Calu3 (cell line): ENCODE results near the gene OCSTAMP. TPM values are rescaled to one million over a fixed set of nuclear protein-coding genes. Genes with fewer than 3 reads are reported as not detected.
A peak's percentile ranks its signal among the peaks of the same experiment; 100 is the strongest.

ENCODE experiments used
- Bru-seq: library from RNA; stranded (reverse); fragments of 400-500 nt; gene quantifications from one replicate; lab custom pipeline; 2021; lab: Mats Ljungman, UMichigan
- BruChase-seq, 2 experiments: library from RNA; stranded (reverse); fragments of 400-500 nt; gene quantifications; one replicate each; lab custom pipeline; 2021; lab: Mats Ljungman, UMichigan
- BruUV-seq: library from RNA; stranded (reverse); fragments of 400-500 nt; replicated peaks from 2 replicates; lab custom pipeline; 2021; lab: Mats Ljungman, UMichigan
- CTCF ChIA-PET: fragments of 300-600 bp; sonication (Branson Sonifier 250); formaldehyde crosslinking; loops from one replicate; lab custom pipeline; 2022; ENCODE audit warnings: antibody characterized with exemption; lab: Charles Lee
- DNase-seq: peaks from one replicate; pipeline ENCODE4 v3.0.0; 2022
- H3K27ac Mint-ChIP-seq: one replicate; pipeline ENCODE4 v1.8.0; 2022; ENCODE audit warnings: mixed read lengths; ENCODE audit not compliant: unreplicated experiment
- H3K27me3 Mint-ChIP-seq: one replicate; pipeline ENCODE4 v1.8.0; 2022; ENCODE audit warnings: mixed read lengths; ENCODE audit not compliant: unreplicated experiment
- H3K36me3 Mint-ChIP-seq: one replicate; pipeline ENCODE4 v1.8.0; 2022; ENCODE audit warnings: mild to moderate bottlenecking, moderate library complexity, mixed read lengths; ENCODE audit not compliant: insufficient read depth, unreplicated experiment
- H3K4me1 Mint-ChIP-seq: one replicate; pipeline ENCODE4 v1.8.0; 2022; ENCODE audit warnings: mild to moderate bottlenecking, low read depth, mixed read lengths; ENCODE audit not compliant: unreplicated experiment
- H3K4me3 Mint-ChIP-seq: one replicate; pipeline ENCODE4 v1.8.0; 2022; ENCODE audit warnings: mild to moderate bottlenecking, low read depth, moderate library complexity, mixed read lengths; ENCODE audit not compliant: unreplicated experiment
- H3K9me3 Mint-ChIP-seq: one replicate; pipeline ENCODE4 v1.8.0; 2022; ENCODE audit warnings: low read depth, mixed read lengths; ENCODE audit not compliant: unreplicated experiment
- CTCF ChIP-seq: fragments of 200-600 bp; IDR thresholded peaks from one replicate; pipeline ENCODE4 v1.8.0; 2022; ENCODE audit warnings: antibody characterized with exemption; ENCODE audit not compliant: unreplicated experiment
- intact Hi-C: fragments of 100-400 bp; cut with micrococcal nuclease; formaldehyde crosslinking; loops from one replicate; pipeline ENCODE4 v1.10.0; 2022; ENCODE audit not compliant: unreplicated experiment
- long read RNA-seq: library from polyadenylated mRNA; stranded (forward); transcript quantifications from one replicate; pipeline ENCODE4 v2.0.0, GENCODE V29; 2022
- total RNA-seq: library from RNA; stranded (reverse); gene quantifications from 2 replicates; pipeline ENCODE4 v1.2.3, GENCODE V29; 2022

OCSTAMP gene
- total RNA-seq (not detected in 2 replicates), Bru-seq, nascent RNA (not detected), BruChase-seq, experiment 1, labeled RNA remaining after a 6-hour chase (not detected), BruChase-seq, experiment 2, labeled RNA remaining after a 2-hour chase (percentile 6 among the genes with signal in this experiment)
- long read RNA-seq: 0 reads

GRCh38 chr20:46550461-46550860, at the start of gene OCSTAMP:
TSS of gene OCSTAMP (minus strand) at chr20:46550654. CDS start at chr20:46550560, 94 bp downstream.
- Mint-ChIP-seq H3K4me3 (no peak within 1 kb of the TSS), H3K36me3 (no peaks in the 10 kb centered on the region), H3K27ac (no peak within 1 kb of the TSS), H3K9me3 (no peaks in the 10 kb centered on the region), H3K4me1 (no peaks in the 10 kb centered on the region), H3K27me3 (peaks cover 8% of the 10 kb centered on the region)
- intact Hi-C loops: no loop called here
- CTCF ChIA-PET: interaction anchor here (1.3 to 1.5 kb wide), 2 partner anchors 8 to 12 kb away, joined by 3 to 4 read pairs; no protein-coding TSS in a partner anchor
- no peak for TF ChIP-seq CTCF
- no TSS peak for BruUV-seq
- no peak for DNase-seq

GRCh38 chr20:46599227-46599987, 49.0 kb upstream of the OCSTAMP start:
- no TSS peak for BruUV-seq
- CTCF ChIA-PET: no interaction called here
- H3K4me3 Mint-ChIP-seq: no peak overlapping the region
- peaks cover 46% of the 10 kb centered on the region for H3K27me3 Mint-ChIP-seq
- H3K4me1 Mint-ChIP-seq: no peaks in the 10 kb centered on the region
- no peak for DNase-seq
- H3K9me3 Mint-ChIP-seq: peaks cover 4% of the 10 kb centered on the region
- no peak for TF ChIP-seq CTCF
- H3K27ac Mint-ChIP-seq: no peak overlapping the region
- H3K36me3 Mint-ChIP-seq: no peaks in the 10 kb centered on the region
- intact Hi-C loops: no loop called here

GRCh38 chr20:46595933-46596332, 45.5 kb upstream of the OCSTAMP start:
- Mint-ChIP-seq H3K4me3 (no peak overlapping the region), H3K27me3 (peaks cover 34% of the 10 kb centered on the region), H3K9me3 (no peaks in the 10 kb centered on the region), H3K4me1 (no peaks in the 10 kb centered on the region), H3K36me3 (no peaks in the 10 kb centered on the region), H3K27ac (no peak overlapping the region)
- BruUV-seq: no TSS peak
- CTCF ChIA-PET: interaction anchor here (0.5 to 1.2 kb wide), 2 partner anchors 76 to 556 kb away, joined by 3 to 4 read pairs; no protein-coding TSS in a partner anchor
- DNase-seq: no peak
- no peak for TF ChIP-seq CTCF
- intact Hi-C loops: no loop called here

- no TSS peak for BruUV-seq
- CTCF ChIA-PET: no interaction called here
- H3K27me3 Mint-ChIP-seq: peaks cover 23% of the 10 kb centered on the region
- H3K36me3 Mint-ChIP-seq: no peaks in the 10 kb centered on the region
- no peak overlapping the region for H3K27ac Mint-ChIP-seq
- no peak overlapping the region for H3K4me3 Mint-ChIP-seq
- no peak for TF ChIP-seq CTCF
- intact Hi-C loops: no loop called here
- H3K9me3 Mint-ChIP-seq: no peaks in the 10 kb centered on the region
- H3K4me1 Mint-ChIP-seq: no peaks in the 10 kb centered on the region
- no peak for DNase-seq
Measured at GRCh38 chr20:46594725-46595124, 44.3 kb upstream of the OCSTAMP start.
